Neuron (in vitro differentiated cells): ENCODE results near the gene IQSEC1.
A peak's percentile ranks its signal among the peaks of the same experiment; 100 is the strongest.

Experiments
- H2AFZ ChIP-seq: one replicate; pipeline ENCODE4 v1.6.1; 2013; ENCODE audit warnings: low read depth, mild to moderate bottlenecking, inconsistent platforms, low read length, moderate library complexity
- H3K27me3 ChIP-seq: one replicate; pipeline ENCODE4 v1.6.1; 2013; ENCODE audit warnings: low read length; ENCODE audit not compliant: insufficient read depth
- H3K36me3 ChIP-seq: one replicate; pipeline ENCODE4 v1.6.1; 2013; ENCODE audit warnings: low read length; ENCODE audit not compliant: insufficient read depth
- H3K4me1 ChIP-seq: one replicate; pipeline ENCODE4 v1.6.1; 2013; ENCODE audit warnings: low read length; ENCODE audit not compliant: insufficient read depth
- H3K4me3 ChIP-seq: 2 replicates; pipeline ENCODE4 v1.5.1; 2013; ENCODE audit warnings: mild to moderate bottlenecking, low read length, moderate library complexity
- H3K9me3 ChIP-seq: one replicate; pipeline ENCODE4 v1.6.1; 2013; ENCODE audit warnings: low read length

The IQSEC1 gene

GRCh38 chr3:13051581-13051980 lies 21.6 kb downstream of the IQSEC1 start:
- Histone ChIP-seq H3K4me1 (peaks cover 20% of the 10 kb centered on the region), H3K36me3 (no peaks in the 10 kb centered on the region), H3K9me3 (no peaks in the 10 kb centered on the region), H3K27me3 (no peaks in the 10 kb centered on the region), H2AFZ (no peak overlapping the region), H3K4me3 (no peak overlapping the region)

DNA sequence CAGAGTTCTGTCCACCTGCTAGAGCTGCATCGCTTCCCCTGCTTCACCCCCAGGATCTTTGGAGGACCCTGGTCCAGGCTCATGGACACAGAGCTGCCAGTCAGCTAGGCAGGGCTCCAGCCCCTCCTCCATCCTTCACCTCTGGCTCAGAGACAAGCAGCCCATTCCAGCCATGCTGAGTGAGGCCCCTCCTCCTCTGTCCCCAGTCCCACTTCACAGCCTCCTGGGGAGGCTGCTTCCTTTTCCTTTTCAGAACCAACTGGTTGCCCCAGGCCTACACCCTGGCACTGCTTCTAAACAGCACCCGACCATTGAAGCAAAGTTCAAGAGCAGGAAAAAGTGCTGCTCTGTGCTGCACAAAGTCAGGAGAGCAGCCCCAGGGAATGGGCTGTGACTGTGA lies 22.2 kb downstream of the IQSEC1 start:
- H3K4me3 ChIP-seq = no peak overlapping the region
- H3K9me3 ChIP-seq = no peaks in the 10 kb centered on the region
- no peak overlapping the region for H2AFZ ChIP-seq
- H3K4me1 ChIP-seq = peaks cover 25% of the 10 kb centered on the region
- H3K27me3 ChIP-seq = no peaks in the 10 kb centered on the region
- H3K36me3 ChIP-seq = no peaks in the 10 kb centered on the region

DNA sequence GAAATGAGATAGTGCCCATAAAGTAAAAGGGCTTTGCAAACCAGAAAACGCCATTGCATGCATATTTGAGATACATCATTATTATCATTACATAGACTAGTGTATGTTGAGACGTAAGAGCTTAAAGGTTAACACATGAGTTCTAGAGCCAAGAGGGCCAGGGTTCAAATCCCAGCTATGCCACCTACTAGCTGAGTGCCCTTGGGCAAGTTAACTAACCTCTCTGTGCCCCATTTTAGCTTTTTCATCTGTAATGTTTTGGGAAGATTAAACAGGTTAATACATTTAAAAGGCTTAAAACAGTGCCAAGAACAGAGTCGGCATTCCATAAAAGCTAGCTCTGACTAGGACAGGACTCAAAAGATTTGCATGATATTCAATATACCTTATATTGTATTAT lies 22.8 kb downstream of the IQSEC1 start:
- H3K27me3 ChIP-seq = no peaks in the 10 kb centered on the region
- H3K9me3 ChIP-seq = no peaks in the 10 kb centered on the region
- peaks cover 32% of the 10 kb centered on the region for H3K4me1 ChIP-seq
- H3K4me3 ChIP-seq = no peak overlapping the region
- no peaks in the 10 kb centered on the region for H3K36me3 ChIP-seq
- no peak overlapping the region for H2AFZ ChIP-seq

- Histone ChIP-seq H2AFZ (no peak overlapping the region), H3K9me3 (no peaks in the 10 kb centered on the region), H3K4me3 (no peak overlapping the region), H3K36me3 (no peaks in the 10 kb centered on the region), H3K4me1 (peaks cover 42% of the 10 kb centered on the region), H3K27me3 (no peaks in the 10 kb centered on the region)
Observed at GRCh38 chr3:13049400-13049799, 23.8 kb downstream of the IQSEC1 start.

DNA sequence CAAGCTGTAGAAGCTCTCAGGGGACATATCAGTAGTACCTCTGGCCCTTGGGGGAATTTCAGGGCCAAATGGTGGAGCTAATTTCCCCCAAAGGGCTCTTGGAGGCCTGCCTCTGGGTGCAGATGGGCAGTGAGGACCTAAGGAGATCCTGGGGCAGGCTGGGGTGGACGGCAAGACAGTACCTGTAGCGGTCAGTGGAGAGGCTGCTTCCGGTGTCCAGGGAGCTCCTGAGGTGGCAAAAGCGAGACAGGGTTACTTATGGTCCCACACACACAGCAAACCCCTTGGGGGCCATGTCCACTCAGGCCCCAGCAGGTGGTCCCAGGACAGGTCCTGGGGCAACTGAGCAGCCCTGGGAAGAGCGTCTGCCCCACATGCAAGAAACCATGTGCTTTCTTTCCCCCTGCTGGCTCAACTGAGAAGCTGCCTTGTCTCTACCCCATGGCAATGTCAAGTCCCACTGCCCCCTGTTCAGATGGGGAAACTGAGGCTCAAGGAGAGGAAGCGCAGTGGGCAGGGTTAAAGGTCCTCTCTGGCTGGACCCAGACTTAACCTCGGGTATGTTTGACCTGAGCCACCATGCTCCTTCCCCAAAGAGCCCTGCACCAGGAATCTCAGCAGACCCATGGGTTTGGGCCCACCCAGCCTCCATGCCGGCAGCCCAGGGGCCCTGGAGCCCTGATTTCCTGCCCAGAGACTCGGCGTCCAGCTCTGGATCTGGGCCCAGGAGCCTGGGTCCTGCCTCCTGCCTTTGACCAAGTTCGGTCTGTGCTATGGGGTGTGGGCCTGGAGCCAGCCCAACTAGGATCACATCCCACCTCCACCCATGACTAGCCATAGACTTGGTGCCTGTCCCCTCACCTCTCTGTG lies 25.7 kb downstream of the IQSEC1 start:
- Histone ChIP-seq H3K4me3 (no peak overlapping the region), H2AFZ (no peak overlapping the region), H3K9me3 (no peaks in the 10 kb centered on the region), H3K36me3 (no peaks in the 10 kb centered on the region), H3K4me1 (peaks cover 57% of the 10 kb centered on the region), H3K27me3 (no peaks in the 10 kb centered on the region)

GRCh38 chr3:13046569-13047274 lies 26.5 kb downstream of the IQSEC1 start:
- Histone ChIP-seq H3K9me3 (no peaks in the 10 kb centered on the region), H3K36me3 (no peaks in the 10 kb centered on the region), H3K27me3 (no peaks in the 10 kb centered on the region), H2AFZ (no peak overlapping the region), H3K4me3 (no peak overlapping the region), H3K4me1 (peaks cover 57% of the 10 kb centered on the region)

GRCh38 chr3:13045904-13046568 lies 27.2 kb downstream of the IQSEC1 start:
- Histone ChIP-seq H3K4me1 (peaks cover 58% of the 10 kb centered on the region), H3K27me3 (no peaks in the 10 kb centered on the region), H2AFZ (no peak overlapping the region)

DNA sequence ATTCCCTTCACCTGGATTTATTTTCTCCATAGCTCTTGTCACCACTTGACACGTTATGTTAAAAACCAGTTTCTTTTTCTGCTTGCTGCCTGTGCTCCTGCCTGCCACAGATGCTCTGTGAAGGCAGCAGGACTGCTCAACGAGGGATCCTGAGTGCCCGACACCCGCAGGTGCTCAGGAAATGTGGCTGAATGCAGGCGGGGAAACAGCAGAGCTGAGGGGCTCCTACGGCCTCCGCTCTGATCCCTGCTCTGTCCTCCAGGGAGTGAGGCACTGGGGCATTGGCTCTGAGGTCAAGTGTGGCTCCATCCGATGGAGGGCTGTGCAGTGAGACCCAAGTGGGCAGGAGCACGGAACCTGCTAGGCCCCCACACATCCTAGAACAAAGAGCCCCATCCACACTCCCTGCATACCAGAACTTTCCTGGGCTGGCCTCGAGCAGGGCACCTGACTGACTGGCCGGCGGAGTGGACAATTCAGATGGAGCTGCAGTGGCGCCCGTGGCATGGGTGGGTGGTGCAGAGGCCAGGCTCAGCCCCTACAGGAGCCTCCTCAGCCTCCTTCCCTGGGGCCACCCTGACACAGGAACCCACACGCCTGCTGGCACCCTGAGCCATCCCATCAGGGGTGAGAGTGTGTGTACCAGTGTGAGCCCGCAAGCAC lies 27.9 kb downstream of the IQSEC1 start:
- no peaks in the 10 kb centered on the region for H3K36me3 ChIP-seq
- no peaks in the 10 kb centered on the region for H3K9me3 ChIP-seq
- no peak overlapping the region for H2AFZ ChIP-seq
- no peak overlapping the region for H3K4me3 ChIP-seq
- H3K27me3 ChIP-seq = no peaks in the 10 kb centered on the region
- peaks cover 61% of the 10 kb centered on the region for H3K4me1 ChIP-seq

More at GRCh38 chr3:13045904-13046568, 27.2 kb downstream of the IQSEC1 start:
- Histone ChIP-seq H3K36me3 (no peaks in the 10 kb centered on the region), H3K9me3 (no peaks in the 10 kb centered on the region), H3K4me3 (no peak overlapping the region)

- peaks cover 68% of the 10 kb centered on the region for H3K4me1 ChIP-seq
- H3K27me3 ChIP-seq = no peaks in the 10 kb centered on the region
- H2AFZ ChIP-seq = no peak overlapping the region
- no peak overlapping the region for H3K4me3 ChIP-seq
- H3K9me3 ChIP-seq = no peaks in the 10 kb centered on the region
- no peaks in the 10 kb centered on the region for H3K36me3 ChIP-seq
Observed at GRCh38 chr3:13044496-13045240, 28.6 kb downstream of the IQSEC1 start.

GRCh38 chr3:13043656-13044055 lies 29.6 kb downstream of the IQSEC1 start:
- H3K27me3 ChIP-seq = no peaks in the 10 kb centered on the region
- H3K4me1 ChIP-seq = peaks cover 72% of the 10 kb centered on the region

GRCh38 chr3:13042715-13043271 lies 30.4 kb downstream of the IQSEC1 start:
- H3K27me3 ChIP-seq = no peaks in the 10 kb centered on the region
- peak overlapping the region; percentile 42 for H2AFZ ChIP-seq
- no peaks in the 10 kb centered on the region for H3K36me3 ChIP-seq
- peaks cover 72% of the 10 kb centered on the region for H3K4me1 ChIP-seq
- peak overlapping the region; percentile 85 for H3K4me3 ChIP-seq
- no peaks in the 10 kb centered on the region for H3K9me3 ChIP-seq

More at GRCh38 chr3:13043656-13044055, 29.6 kb downstream of the IQSEC1 start:
- Histone ChIP-seq H3K4me3 (no peak overlapping the region), H3K9me3 (no peaks in the 10 kb centered on the region), H2AFZ (no peak overlapping the region), H3K36me3 (no peaks in the 10 kb centered on the region)

DNA sequence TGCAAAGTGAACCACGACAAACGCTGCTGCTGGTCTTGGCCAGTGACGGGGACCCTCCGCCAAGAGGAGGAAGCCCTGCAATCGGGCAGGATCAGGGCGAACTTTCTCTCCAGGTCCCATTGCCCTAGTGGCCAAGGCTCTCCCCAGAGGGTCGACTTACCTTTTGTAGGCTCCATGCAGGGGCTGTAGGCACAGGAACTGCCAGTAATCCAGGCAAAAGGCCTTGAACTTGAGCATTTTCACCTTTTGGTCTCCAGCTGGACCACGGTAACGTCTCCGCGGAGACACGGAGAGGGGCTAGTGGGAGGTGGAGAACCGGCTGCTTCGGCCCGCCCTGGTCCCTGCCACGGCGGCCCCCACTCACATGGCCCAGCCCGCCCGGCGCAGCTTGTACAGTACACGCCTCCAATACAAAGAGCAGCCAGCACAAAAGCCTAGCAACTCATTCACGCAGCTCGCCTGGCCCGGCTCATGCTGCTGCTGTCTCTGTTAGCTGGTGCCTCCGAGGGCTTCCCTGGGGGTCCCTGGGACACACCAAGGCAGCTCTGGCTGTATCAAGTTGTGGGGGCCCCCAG lies 31.0 kb downstream of the IQSEC1 start:
- H3K4me1 ChIP-seq = peaks cover 67% of the 10 kb centered on the region
- peak overlapping the region; percentile 85 for H3K4me3 ChIP-seq

More for the DNA sequence above, 31.0 kb downstream of the IQSEC1 start:
- Histone ChIP-seq H3K36me3 (no peaks in the 10 kb centered on the region), H2AFZ (peak overlapping the region; percentile 42), H3K27me3 (no peaks in the 10 kb centered on the region), H3K9me3 (no peaks in the 10 kb centered on the region)
